SK-MEL-5 (cell line): Measurements from ENCODE around the gene CLINT1. TPM values are rescaled to one million over a fixed set of nuclear protein-coding genes. Genes with fewer than 3 reads are reported as not detected.
A peak's percentile ranks its signal among the peaks of the same experiment; 100 is the strongest.
"Not testable (repeated sequence)": the region's sequence is repeated elsewhere in the genome, so short reads cannot be mapped to it uniquely, and the experiment has no call there.

Experiments used
- DNase-seq: peaks from one replicate; pipeline ENCODE4 v3.0.0-alpha.2; 2016; ENCODE audit warnings: low read depth, low spot score
- in situ Hi-C: cut with HindIII; loops from 2 replicates; pipeline ENCODE4 v1.10.0; 2016; ENCODE audit warnings: low sequenced_read_pairs, high pct_unique_total_duplicates, low pct_unique_long_range_greater_than_20kb
- total RNA-seq: library from RNA; depleted of rRNA; stranded (reverse); fragments of >200 nt; shearing (Covaris generic); gene quantifications from 2 replicates; pipeline ENCODE4 v1.2.3, GENCODE V29; 2014

The CLINT1 gene
- total RNA-seq, 1 experiment from 2014 or later = 48.3 TPM

DNA sequence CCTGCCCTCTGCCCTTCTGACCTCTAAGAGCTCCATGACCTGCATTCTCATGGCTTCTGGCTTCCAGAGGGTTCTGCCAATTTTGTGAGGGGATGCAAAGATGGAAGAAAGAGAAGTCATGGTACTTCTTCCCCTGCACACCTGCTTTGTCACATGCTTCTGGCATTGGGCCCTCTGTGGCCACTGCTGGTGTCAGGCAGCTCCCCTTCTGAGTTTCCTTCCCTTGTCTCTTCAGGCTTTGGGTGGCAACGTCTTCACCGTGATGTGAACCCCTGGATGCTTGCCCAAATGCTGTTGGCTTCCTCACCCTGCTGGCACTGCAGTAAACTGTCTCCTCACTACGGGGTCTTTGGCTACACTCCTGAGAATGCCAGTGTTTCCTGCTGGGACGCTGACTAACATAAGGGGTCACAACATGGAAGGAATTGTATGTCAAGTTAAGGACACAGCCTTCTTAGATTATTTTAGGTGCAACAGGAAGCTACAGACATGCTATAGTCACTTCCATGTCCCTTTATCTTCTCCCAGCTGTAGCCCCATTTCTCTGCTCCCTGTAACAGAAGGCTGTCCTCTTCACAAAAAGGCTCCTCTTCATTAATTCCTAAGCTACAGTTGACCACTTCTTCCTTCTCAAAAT is 8.9 kb upstream of the CLINT1 start:
- in situ Hi-C loops = no loop called here
- DNase-seq = no peak

DNA sequence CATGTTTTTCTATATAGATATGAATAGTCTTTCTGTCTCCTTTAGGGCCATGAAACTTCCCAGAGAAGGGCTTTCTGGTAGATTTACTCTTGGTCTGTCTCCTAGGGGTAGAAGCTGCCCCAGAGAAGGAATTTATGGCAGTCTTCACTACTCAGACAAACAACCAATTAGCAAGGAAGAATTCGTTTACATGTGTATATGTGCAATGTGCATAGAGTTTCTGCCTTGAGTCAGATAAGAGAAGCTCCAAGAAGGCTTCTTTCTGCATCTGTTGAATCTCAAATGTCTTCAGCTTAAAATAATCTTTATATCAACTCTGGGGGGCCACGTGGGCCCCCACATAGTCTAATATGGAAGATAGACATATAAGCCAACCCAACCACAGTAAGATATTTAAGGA is 7.6 kb upstream of the CLINT1 start:
- DNase-seq = no peak
- in situ Hi-C loops = no loop called here

DNA sequence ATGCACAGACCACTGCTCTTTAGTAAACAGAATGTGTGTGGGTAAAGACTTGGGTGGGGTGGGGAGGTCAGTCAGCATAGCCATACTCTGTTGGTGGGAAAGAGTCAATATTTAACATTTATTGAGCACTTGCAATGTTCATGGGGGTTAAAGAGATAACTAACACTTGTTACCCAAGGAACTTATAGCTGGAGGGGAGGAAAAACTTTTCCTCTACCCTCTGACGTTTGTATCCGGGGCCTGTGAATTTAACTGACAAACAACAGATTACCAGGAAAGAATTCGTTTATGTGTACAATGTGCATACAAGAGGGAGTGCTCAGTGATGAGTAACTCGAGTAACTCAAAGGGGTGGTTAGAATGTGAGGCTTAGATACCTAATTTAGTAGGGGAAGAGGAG is 6.8 kb upstream of the CLINT1 start:
- in situ Hi-C loops = no loop called here
- DNase-seq = no peak

DNA sequence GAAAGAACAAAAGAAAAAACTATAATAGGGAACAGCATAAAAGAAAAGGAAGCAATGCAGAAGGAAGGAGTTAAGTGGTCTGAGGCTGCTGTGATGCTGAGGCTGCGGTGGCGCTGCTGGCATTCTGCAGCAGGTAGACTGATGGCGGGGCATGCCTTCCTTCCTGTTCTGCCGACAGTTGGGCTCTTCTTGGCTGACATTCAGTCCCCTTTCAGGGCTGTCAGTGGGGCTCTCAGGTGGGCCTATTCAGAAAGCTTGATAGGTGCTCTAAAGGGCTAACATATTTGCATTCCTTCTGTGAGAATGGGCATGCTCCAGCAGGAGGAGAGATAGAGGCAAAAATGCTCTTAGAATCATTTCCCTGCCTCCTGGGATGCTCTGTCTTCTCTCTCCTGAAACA is 5.1 kb upstream of the CLINT1 start:
- DNase-seq = no peak
- in situ Hi-C loops = no loop called here

DNA sequence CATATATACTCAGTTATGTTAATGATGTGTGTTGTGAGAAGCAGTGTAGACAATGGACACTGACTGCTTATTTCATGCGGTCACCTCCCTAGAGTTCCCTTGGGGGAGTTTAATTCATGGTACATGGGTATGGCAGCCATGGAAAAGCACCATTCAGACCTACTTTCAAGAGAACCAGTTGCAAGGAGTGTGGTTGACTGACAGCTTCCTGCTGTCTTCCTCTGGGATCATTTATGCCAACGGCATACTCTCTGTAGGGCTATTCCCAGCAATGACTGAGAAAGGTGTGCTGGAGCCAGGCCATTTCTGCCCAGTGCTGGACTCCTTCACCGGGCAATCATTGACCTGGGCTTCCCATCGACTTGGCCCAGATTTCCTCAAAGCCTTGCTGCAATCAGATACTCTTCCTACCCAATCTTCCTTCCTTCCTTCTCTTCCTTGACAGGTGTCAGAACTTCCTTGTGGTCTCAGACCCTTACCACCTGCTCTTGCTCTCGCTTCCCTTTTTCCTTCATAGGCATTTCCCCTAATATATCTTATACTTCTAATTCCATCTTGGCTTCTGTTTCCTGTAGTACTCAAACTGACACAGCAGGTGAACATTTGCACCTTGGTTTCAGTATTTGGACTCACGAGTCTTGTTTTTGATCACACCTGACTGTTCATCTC is 3.4 kb upstream of the CLINT1 start:
- in situ Hi-C loops = no loop called here
- DNase-seq = no peak

DNA sequence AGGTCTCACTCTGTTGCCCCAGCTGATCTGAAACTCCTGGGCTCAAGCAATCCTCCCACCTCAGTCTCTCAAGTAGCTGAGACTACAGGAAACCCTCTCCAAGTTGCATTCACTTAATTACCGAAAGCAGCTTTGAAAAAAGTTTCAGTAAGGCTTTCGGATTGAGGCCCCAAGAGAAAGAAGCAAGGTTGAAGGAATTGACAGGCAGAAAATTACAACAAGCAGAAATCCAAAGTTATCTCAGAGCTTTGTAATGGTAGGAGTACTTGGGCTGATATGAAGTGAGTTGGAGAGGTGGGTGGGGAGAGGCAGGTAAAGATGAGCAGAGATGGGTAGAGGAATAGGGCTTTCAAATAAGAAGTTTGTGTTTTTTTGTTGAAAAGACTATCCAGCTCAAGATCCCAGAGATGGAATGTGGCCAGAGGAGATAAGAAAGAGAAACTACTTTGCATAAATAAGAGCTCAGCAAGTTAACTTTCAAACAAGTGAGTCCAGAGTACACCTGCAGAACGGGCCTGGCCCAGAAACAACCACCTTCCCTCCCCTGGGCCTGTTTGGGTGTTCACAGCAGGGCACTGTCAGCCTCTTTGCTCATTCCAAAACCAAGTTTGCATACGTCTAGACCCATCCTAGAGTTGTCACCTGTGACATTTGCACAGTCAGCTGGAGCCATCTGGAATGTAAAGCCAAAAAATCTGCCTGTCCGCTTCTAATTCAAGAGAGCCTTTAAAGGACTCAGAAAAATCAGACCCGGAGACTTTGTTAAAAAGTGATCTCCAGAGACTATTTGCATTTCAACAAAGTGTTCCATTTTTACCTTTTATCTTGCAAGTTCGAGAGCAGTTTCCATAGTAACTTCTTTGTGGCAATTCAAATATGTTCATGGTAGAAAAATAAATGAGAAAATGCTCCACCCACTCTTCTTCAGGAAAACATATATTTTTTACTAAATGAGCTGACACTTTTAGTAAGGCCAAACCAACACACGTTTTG is 2.2 kb upstream of the CLINT1 start:
- in situ Hi-C loops = no loop called here

DNA sequence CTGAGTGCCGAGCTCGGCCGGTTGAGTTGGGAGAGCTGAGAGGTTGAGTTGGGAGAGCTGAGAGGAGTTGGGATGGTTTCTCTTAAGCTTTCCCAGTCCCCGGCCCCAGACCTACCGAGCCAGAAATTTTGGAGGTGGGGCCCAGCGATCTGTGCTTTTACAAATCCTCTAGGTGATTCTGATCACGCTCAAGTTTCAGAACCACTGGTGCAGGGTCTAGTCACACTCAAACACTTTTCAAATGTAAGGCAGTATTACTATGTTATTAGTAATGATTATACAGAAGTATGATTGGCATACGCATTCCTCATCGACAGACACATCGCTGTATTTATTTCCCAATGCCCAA is 256 bp upstream of the CLINT1 start:
- in situ Hi-C loops = no loop called here
- no peak for DNase-seq

More for the DNA sequence above, 2.2 kb upstream of the CLINT1 start:
- DNase-seq = no peak

DNA sequence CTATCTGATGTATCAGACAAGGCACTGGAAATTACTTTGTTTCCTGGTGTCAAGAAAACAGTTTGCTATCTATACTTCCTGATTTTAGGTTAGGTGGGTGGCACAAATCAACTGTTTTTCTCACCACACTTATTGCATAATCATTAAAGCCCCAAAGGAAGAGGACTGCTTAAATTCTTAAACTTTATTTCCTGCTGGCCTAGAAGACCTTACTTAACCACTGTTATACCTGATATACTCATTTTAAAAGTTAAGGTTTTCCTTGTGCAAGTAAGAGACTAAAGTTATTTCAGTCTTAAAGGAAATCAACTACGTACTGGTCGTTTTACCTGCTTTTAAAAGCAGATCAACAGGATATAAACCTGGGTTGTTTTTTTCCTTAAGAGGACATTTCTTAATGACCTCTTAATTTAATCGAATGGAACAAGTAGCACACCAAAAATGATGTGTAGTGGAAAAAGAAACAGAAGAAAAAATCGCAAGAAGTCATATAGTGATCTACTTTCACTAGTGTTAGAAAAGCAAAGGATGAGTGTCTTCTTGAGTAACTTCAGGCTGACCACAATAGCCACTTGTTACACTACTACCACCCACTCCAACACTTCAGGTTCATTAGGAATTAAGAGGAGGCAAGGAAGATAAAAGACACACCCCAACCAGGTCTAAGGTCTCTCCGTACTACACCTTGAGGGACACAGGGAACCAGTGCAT is 974 bp downstream of the CLINT1 start:
- in situ Hi-C loops = no loop called here
- peak; percentile 18 for DNase-seq

DNA sequence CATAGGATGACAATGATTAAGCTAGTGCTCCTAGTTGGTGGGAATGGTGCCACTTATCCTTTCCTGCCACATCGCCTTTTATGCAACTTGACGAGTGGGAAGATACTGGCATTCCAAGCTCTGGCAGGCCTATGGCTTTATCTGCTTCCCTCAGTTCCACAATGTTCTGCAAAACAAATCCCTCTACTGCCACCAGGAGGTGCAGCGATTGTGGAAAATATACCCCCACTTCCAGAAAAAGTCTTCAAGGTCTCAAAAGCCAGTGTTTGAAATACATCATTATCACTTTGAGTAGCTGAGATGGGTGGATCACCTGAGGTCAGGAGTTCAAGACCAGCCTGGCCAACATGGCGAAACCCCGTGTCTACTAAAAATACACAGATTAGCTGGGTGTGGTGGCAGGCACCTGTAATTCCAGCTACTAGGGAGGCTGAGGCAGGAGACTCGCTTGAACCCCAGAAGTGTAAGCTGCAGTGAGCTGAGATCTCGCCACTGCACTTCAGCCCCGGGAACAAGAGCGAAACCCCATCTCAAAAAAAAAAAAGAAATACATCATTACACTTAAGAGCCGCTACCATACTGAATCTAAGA is 3.4 kb downstream of the CLINT1 start:
- peak; percentile 82 for DNase-seq
- in situ Hi-C loops = no loop called here

DNA sequence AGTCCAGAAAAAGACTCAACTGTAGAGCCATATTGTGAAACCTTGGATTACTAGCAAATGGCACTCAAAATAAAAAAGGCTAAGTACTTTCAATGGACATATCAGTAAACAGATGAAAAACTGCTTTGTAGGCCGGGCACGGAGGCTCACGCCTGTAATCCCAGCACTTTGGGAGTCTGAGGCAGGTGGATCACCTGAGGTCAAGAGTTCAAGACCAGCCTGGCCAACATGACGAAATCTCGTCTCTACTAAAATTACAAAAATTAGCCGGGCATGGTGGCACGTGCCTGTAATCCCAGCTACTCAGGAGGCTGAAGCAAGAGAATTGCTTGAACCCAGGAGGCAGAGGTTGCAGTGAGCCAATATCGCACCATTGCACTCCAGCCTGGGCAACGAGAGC is 5.6 kb downstream of the CLINT1 start:
- in situ Hi-C loops = not testable (repeated sequence)

DNA sequence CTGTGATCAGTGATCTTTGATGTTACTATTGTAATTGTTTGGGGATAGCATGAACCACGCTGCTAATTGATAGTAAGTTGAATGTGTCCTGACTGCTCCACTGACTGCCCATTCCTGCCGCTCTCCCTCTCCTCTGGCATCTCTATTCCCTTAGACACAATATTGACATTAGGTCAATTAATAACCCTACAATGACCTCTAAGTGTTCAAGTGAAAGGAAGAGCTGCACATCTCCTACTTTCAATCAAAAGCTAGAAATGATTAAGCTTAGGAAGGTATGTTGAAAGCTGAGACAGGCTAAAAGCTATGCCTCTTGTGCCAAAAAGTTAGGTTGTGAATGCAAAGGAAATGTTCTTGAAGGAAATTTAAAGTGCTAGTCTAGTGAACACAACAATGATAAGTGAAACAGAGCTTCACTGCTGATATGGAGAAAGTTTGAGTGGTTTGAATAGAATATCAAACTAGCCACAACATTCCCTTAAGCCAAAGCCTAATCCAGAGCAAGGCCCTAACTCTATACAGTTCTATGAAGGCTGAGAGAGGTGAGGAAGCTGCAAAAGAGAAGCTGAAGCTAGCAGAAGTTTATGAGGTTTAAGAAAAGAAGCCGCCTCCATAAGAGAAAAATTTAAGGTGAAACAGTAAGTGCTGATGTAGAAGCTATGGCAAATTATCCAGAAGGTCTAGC is 12.9 kb downstream of the CLINT1 start:
- in situ Hi-C loops = no loop called here
- no peak for DNase-seq

More for the DNA sequence above, 5.6 kb downstream of the CLINT1 start:
- not testable (repeated sequence) for DNase-seq

DNA sequence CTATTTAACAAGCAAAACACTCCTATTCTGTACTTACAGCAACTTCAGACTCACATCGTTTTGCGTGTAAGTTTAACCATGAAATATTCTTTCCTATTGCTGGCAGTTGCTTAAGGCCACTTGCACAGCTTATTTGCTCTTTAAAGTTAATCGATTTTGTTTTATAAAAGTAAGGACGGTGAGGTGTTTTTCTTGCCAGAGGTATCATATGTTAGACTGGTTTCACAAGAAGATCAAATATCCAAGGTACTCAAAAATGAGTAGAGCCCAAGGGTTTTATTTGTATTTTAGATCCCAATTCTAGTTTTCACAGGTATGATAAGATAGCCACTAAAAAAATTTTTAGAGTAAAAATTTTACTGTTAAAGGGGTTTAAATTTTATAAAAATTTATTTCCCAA is 16.2 kb downstream of the CLINT1 start:
- no peak for DNase-seq
- in situ Hi-C loops = no loop called here

DNA sequence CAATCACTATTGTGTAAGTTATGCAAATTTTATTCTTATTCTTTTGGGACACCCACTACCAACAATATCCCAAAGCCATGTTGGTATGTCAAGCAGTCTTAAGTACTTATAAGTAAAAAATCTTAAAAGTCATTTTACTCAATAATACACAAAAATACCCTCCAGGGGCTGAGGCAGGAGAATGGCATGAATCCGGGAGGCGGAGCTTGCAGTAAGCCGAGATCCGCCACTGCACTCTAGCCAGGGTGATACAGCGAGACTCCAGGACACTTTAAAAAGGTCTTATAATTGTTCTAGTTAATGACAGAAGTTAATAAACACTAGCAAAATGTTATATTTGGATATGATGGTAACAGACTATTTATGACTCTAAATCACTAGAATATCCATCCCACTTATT is 16.8 kb downstream of the CLINT1 start:
- in situ Hi-C loops = no loop called here
- no peak for DNase-seq

DNA sequence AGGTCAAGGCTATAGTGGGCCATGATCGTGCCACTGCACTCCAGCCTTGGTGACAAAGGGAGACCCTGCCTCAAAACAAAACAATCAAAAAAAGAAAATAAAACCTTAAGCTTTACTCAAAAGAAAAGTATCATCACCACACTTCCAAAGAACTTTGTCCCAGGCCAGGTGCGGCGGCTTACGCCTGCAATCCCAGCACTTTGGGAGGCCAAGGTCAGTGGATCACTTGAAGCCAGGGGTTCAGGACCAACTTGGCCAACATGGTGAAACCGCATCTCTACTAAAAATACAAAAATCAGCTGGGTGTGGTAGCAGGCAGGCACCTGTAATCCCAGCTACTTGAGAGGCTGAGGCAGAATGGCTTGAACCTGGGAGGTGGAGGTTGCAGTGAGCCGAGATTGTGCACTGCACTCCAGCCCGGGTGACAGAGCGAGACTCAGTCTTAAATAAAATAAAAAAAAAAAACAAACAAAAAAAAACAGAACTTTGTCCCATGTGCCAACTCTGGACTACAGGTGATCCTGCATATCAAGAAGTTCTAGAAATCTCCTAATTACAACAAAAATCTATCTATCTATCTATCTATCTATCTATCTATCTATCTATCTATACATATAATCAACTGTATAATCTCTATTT is 19.7 kb downstream of the CLINT1 start:
- no peak for DNase-seq
- in situ Hi-C loops = no loop called here

DNA sequence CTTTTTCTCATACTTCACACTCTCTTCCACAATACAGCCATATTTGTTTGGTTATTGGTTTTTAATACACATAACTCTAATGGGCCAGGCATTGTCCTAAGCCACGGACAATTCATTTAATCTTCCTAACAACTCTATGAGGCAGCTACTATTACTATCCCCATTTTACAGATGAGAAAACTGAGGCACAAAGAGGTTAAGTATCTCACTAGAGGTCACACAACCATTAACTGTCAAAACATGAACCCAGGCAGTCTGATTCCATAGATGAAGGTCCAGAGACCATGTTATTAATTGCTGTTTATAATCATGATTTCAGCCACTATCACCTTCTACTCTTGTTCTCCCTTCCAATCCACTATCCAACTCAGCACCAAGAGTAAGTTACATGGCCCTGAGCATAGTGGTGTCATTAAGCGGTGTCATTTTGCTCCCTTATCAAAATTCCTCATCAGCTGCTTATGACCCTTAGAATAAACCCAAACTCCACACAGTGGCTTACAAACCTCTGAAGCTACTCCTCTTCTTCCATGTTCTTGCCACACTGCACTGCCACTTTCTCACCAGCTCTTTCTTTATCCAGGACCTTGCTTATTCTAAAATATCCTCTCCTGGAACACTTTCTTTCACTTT is 22.7 kb downstream of the CLINT1 start:
- in situ Hi-C loops = no loop called here
- DNase-seq = no peak

DNA sequence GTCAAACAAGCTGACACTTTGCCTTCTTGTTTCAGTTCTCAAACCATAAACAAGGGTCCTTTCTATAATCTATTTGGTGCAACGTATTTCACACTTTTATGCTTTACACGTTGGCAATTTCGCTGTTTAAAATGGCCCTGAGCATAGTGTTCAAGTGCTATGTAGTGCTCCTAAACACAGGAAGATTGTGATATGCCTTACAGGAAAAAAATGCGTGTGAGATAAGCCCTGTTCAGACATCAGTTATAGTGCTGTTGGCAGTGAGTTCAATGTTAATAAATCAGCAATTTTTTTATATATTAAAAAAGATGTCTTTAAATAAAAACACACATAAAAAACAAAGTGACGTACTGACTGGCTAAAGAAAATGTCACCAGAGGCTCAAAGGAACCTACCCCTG is 23.9 kb downstream of the CLINT1 start:
- DNase-seq = no peak
- in situ Hi-C loops = no loop called here
